Posterior vena cava (tissue), 2 donors: ENCODE measurements around the gene TTC7B. TPM values are rescaled to one million over a fixed set of nuclear protein-coding genes. Genes with fewer than 3 reads are reported as not detected.

Experiments used
- DNase-seq: peaks from one replicate; pipeline ENCODE4 v3.0.0-alpha.2; 2020; ENCODE audit warnings: low spot score
- intact Hi-C, 2 donors: fragments of 100-400 bp; cut with DNase I; formaldehyde crosslinking; loops; one replicate each; pipeline versions ENCODE4 v1.14.1 to v1.14.2; 2022 to 2023
- total RNA-seq, 2 donors: library from RNA; stranded (reverse); fragmentation: NEBNext Ultra II Directional; extraction: Animal tissue kit (Norgen Biotek cat#: 25700); gene quantifications; one replicate each; pipeline ENCODE4 v1.2.1, GENCODE V29; 2021
- donor health status: DM: yes; HTN: yes; CAD: no.
- donor health status: DM: yes; HTN: yes; CAD: no.

TTC7B gene
- total RNA-seq, 2 donors from 2014 or later: 60.5 to 75.7 TPM

- DNase-seq: no peak
- intact Hi-C loops: no loop called here
Measured at GRCh38 chr14:90602088-90602687, 214.0 kb downstream of the TTC7B start.

GRCh38 chr14:90601563-90601962 lies 214.7 kb downstream of the TTC7B start:
- intact Hi-C loops: no loop called here
- no peak for DNase-seq

- intact Hi-C loops: no loop called here
- peak; percentile 59 for DNase-seq
Measured at GRCh38 chr14:90600619-90601018, 215.6 kb downstream of the TTC7B start.

GRCh38 chr14:90599748-90600507 lies 216.3 kb downstream of the TTC7B start:
- DNase-seq: peak; percentile 72
- intact Hi-C loops: no loop called here

GRCh38 chr14:90599339-90599738 lies 216.9 kb downstream of the TTC7B start:
- intact Hi-C loops: no loop called here
- peak; percentile 37 for DNase-seq

GRCh38 chr14:90597961-90598360 lies 218.3 kb downstream of the TTC7B start:
- intact Hi-C loops: no loop called here
- DNase-seq: peak; percentile 34

- peak; percentile 38 for DNase-seq
- intact Hi-C loops: no loop called here
Measured at GRCh38 chr14:90596733-90597132, 219.5 kb downstream of the TTC7B start.

- peak; percentile 60 for DNase-seq
- intact Hi-C loops: no loop called here
Measured at GRCh38 chr14:90593254-90594040, 222.8 kb downstream of the TTC7B start.

- DNase-seq: peak; percentile 60
- intact Hi-C loops: no loop called here
Measured at GRCh38 chr14:90592655-90593054, 223.6 kb downstream of the TTC7B start.

- no peak for DNase-seq
- intact Hi-C loops: no loop called here
Measured at GRCh38 chr14:90587918-90588317, 228.3 kb downstream of the TTC7B start.

- DNase-seq: no peak
- intact Hi-C loops: no loop called here
Measured at GRCh38 chr14:90587252-90587910, 228.8 kb downstream of the TTC7B start.

GRCh38 chr14:90585106-90585505 lies 231.1 kb downstream of the TTC7B start:
- intact Hi-C loops: no loop called here
- no peak for DNase-seq

- intact Hi-C loops: no loop called here
- no peak for DNase-seq
Measured at GRCh38 chr14:90583916-90584605, 232.2 kb downstream of the TTC7B start.

GRCh38 chr14:90583427-90583826 lies 232.8 kb downstream of the TTC7B start:
- intact Hi-C loops: no loop called here
- DNase-seq: no peak

GRCh38 chr14:90582166-90582565 lies 234.1 kb downstream of the TTC7B start:
- intact Hi-C loops: no loop called here
- DNase-seq: peak; percentile 72

GRCh38 chr14:90581745-90582144 lies 234.5 kb downstream of the TTC7B start:
- no peak for DNase-seq
- intact Hi-C loops: no loop called here

- intact Hi-C loops: no loop called here
- DNase-seq: peak; percentile 62
Measured at GRCh38 chr14:90580377-90581335, 235.6 kb downstream of the TTC7B start.

- peak; percentile 41 for DNase-seq
- intact Hi-C loops: loop anchor here in 1 of 2 donors (1.0 kb wide), 1 partner anchor 64 kb away; no protein-coding TSS in a partner anchor
Measured at GRCh38 chr14:90579816-90580215, 236.4 kb downstream of the TTC7B start.
